ENCODE data around the gene ELOVL5. TPM values are rescaled to one million over a fixed set of nuclear protein-coding genes. Genes with fewer than 3 reads are reported as not detected.

ELOVL5 gene
- polyA plus RNA-seq, 1 of the 3 experiments (the other 2 are of a cell fraction), result 31.9 TPM

- ChIA-PET CTCF (no interaction called here), POLR2A (no interaction called here)
- no peak for DNase-seq
Measured at GRCh38 chr6:53238311-53238710, 110.4 kb downstream of the ELOVL5 start.

More at GRCh38 chr6:53238311-53238710, 110.4 kb downstream of the ELOVL5 start:
- Histone ChIP-seq H3F3A (replicated peaks; ENCODE audit: insufficient read depth) (no peaks in the 10 kb centered on the region), H2AFZ (ENCODE audit: low read depth) (no peak overlapping the region), H3K9me3 (no peaks in the 10 kb centered on the region), H3K4me2 (no peak overlapping the region), H3K79me2 (ENCODE audit: insufficient read depth) (no peaks in the 10 kb centered on the region), H3K4me1 (ENCODE audit: control insufficient read depth in 1 of 2, insufficient read depth in 2 of 2, low read depth in 1 of 2, low read length in 1 of 2) (no peaks in the 10 kb centered on the region), H3K9me2 (no peaks in the 10 kb centered on the region), H3K27me3 (ENCODE audit: insufficient read depth) (no peaks in the 10 kb centered on the region), H3K4me3 (ENCODE audit: low read depth in 2 of 2, low read length in 1 of 2) (no peak overlapping the region), H4K20me1 (ENCODE audit: insufficient read depth) (no peaks in the 10 kb centered on the region), H3K9ac (no peak overlapping the region), H3K36me3 (replicated peaks in 1 of 2; ENCODE audit: control insufficient read depth in 1 of 2, insufficient read depth in 2 of 2, low read length in 1 of 2) (no peaks in the 10 kb centered on the region), H3K27ac (ENCODE audit: low read depth in 2 of 2, low read length in 1 of 2) (no peak overlapping the region)
- WGBS (ENCODE audit: low lambda C conversion rate), result 64% methylated on average over 3 of the region's 3 CpGs
- TF ChIP-seq TEAD4 (IDR thresholded peaks at IDR 0.05; ENCODE audit: borderline replicate concordance, insufficient read depth), result no peak
- TF ChIP-seq EZH2phosphoT487 (IDR thresholded peaks at IDR 0.05; ENCODE audit: borderline replicate concordance, low read depth), result no peak
- no peak for TF ChIP-seq GATA2 (CRISPR knock-in tag; IDR thresholded peaks at IDR 0.05)
- TF ChIP-seq EP300 (IDR thresholded peaks at IDR 0.05; ENCODE audit: borderline replicate concordance in 1 of 2, low read depth in 1 of 2, low read length in 1 of 2), result no peak
- no peak for TF ChIP-seq ZBTB33 (IDR thresholded peaks at IDR 0.05; ENCODE audit: borderline replicate concordance, low read depth)
- no peak for TF ChIP-seq MAX (IDR thresholded peaks at IDR 0.05; ENCODE audit: low read depth)
- no peak for TF ChIP-seq FOXM1 (IDR thresholded peaks at IDR 0.05; ENCODE audit: low read depth)
- TF ChIP-seq RXRA (IDR thresholded peaks at IDR 0.05; ENCODE audit: borderline replicate concordance, low read depth), result no peak
- TF ChIP-seq REST (IDR thresholded peaks at IDR 0.05; ENCODE audit: low read depth, low read length), result no peak
- TF ChIP-seq USF2 (IDR thresholded peaks at IDR 0.05; ENCODE audit: borderline replicate concordance, low read depth, low read length), result no peak
- no peak for TF ChIP-seq SMC3 (IDR thresholded peaks at IDR 0.05; ENCODE audit: low read depth, low read length)
- TF ChIP-seq FOXJ3 (CRISPR knock-in tag; IDR thresholded peaks at IDR 0.05), result no peak
- TF ChIP-seq NFIC (IDR thresholded peaks at IDR 0.05; ENCODE audit: borderline replicate concordance), result no peak
- TF ChIP-seq MXI1 (IDR thresholded peaks at IDR 0.05; ENCODE audit: low read depth, low read length), result no peak
- no peak for TF ChIP-seq FOSL2 (IDR thresholded peaks at IDR 0.05; ENCODE audit: borderline replicate concordance, low read depth)
- TF ChIP-seq JUND (IDR thresholded peaks at IDR 0.05), result no peak
- no peak for TF ChIP-seq MEF2A (IDR thresholded peaks at IDR 0.05; ENCODE audit: borderline replicate concordance, low read depth)
- TF ChIP-seq, protein P1, sequence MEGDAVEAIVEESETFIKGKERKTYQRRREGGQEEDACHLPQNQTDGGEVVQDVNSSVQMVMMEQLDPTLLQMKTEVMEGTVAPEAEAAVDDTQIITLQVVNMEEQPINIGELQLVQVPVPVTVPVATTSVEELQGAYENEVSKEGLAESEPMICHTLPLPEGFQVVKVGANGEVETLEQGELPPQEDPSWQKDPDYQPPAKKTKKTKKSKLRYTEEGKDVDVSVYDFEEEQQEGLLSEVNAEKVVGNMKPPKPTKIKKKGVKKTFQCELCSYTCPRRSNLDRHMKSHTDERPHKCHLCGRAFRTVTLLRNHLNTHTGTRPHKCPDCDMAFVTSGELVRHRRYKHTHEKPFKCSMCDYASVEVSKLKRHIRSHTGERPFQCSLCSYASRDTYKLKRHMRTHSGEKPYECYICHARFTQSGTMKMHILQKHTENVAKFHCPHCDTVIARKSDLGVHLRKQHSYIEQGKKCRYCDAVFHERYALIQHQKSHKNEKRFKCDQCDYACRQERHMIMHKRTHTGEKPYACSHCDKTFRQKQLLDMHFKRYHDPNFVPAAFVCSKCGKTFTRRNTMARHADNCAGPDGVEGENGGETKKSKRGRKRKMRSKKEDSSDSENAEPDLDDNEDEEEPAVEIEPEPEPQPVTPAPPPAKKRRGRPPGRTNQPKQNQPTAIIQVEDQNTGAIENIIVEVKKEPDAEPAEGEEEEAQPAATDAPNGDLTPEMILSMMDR (IDR thresholded peaks at IDR 0.05), result no peak

All from SK-N-SH (cell line).